ENCODE measurements around the gene COX7A2. TPM values are rescaled to one million over a fixed set of nuclear protein-coding genes. Genes with fewer than 3 reads are reported as not detected.

The COX7A2 gene
- total RNA-seq, 1 experiment from 2014 or later, result 524 TPM

DNA sequence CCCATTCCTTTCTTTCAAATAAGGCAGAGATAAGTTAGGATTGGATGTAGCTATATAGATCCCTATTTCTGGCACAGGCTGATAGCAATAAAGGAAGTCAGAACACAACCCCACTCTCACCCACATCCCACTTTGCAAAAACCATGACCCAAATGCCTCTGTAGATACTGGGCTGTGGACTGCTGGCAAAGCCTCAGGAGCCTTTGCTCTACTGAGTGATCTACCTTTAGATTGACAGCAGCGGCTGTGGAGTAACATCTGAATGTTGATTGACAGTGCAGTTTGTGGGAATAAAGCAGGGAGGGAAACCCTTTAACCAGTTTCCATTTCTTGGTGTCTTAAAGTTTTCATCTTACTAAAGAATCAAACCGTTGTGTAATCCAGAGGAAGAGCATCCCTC lies 47.7 kb upstream of the COX7A2 start:
- DNase-seq, result no peak
- Histone ChIP-seq H3K9me3 (ENCODE audit: insufficient read depth, low read depth) (no peaks in the 10 kb centered on the region), H3K4me1 (replicated peaks; ENCODE audit: insufficient read depth) (peaks cover 24% of the 10 kb centered on the region), H3K9me2 (ENCODE audit: insufficient read depth) (no peaks in the 10 kb centered on the region), H3K36me3 (ENCODE audit: low read depth) (no peaks in the 10 kb centered on the region), H4K20me1 (ENCODE audit: insufficient read depth) (no peaks in the 10 kb centered on the region), H3F3A (ENCODE audit: insufficient read depth, low read depth) (peaks cover 4% of the 10 kb centered on the region; the same call in 1 of the 2 replicates), H3K27ac (no peak overlapping the region), H3K79me2 (ENCODE audit: low read depth) (peaks cover 12% of the 10 kb centered on the region; the same call in 1 of the 2 replicates), H3K4me2 (no peak overlapping the region), H2AFZ (no peak overlapping the region), H3K27me3 (ENCODE audit: insufficient read depth, low read depth) (no peaks in the 10 kb centered on the region), H3K4me3 (no peak overlapping the region)
- TF ChIP-seq CTCF (conservative IDR thresholded peaks at IDR 0.05) (no peak), EZH2 (IDR thresholded peaks at IDR 0.05; ENCODE audit: low read depth) (no peak)
- POLR2A ChIA-PET (ENCODE audit: unreplicated experiment), result no interaction called here
- BruUV-seq (replicated peaks), result no TSS peak
- CTCF ChIA-PET, result no interaction called here
- intact Hi-C loops (cut with micrococcal nuclease; ENCODE audit: unreplicated experiment), result no loop called here

DNA sequence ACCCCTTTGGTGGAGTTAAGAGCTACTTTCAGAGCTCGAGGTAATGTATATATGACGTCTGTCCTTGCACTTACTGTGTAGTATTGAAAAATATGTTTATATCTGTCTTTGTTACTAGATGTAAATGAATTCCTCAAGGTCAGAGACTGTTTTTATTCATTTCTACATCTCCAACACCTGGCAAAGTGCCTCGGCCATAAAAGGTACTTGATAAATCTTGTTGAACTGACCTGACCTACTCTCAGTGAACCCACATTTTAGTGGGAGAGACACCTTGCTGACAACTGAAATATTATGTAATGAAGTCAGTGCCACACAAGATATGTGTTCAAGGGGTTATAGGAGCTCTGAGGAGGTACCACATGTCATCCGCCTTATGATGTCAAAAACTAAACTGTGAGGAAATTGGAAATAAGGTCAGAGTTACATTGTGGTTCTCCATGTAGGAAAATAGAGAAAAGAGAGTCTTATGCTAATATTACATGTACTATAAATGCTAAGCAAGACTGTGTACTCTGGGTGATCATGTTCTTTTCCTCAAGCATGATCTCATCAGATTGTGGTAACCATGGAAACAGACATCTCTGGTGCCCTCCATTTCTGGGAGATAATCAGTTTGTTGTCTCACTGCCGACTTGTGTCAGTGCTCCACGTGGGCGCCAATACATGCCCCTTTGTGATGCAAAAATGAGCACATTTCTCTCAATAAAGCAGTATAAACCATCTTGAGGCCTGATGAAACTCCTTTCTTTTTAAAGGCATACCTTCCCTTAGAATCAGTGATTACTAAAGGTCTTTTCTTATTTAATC lies 46.7 kb upstream of the COX7A2 start:
- Histone ChIP-seq H3K79me2 (ENCODE audit: low read depth) (peaks cover 14% of the 10 kb centered on the region; the same call in 1 of the 2 replicates), H3K9me3 (ENCODE audit: insufficient read depth, low read depth) (no peaks in the 10 kb centered on the region), H3K4me1 (replicated peaks; ENCODE audit: insufficient read depth) (peaks cover 27% of the 10 kb centered on the region), H3K36me3 (ENCODE audit: low read depth) (no peaks in the 10 kb centered on the region), H3K4me2 (no peak overlapping the region), H3F3A (ENCODE audit: insufficient read depth, low read depth) (peaks cover 7% of the 10 kb centered on the region), H3K4me3 (no peak overlapping the region), H3K27me3 (ENCODE audit: insufficient read depth, low read depth) (no peaks in the 10 kb centered on the region), H3K9me2 (ENCODE audit: insufficient read depth) (no peaks in the 10 kb centered on the region), H4K20me1 (ENCODE audit: insufficient read depth) (no peaks in the 10 kb centered on the region), H2AFZ (no peak overlapping the region), H3K27ac (no peak overlapping the region)
- ChIA-PET CTCF (no interaction called here), POLR2A (ENCODE audit: unreplicated experiment) (no interaction called here)
- intact Hi-C loops (cut with micrococcal nuclease; ENCODE audit: unreplicated experiment), result no loop called here
- BruUV-seq (replicated peaks), result no TSS peak
- TF ChIP-seq EZH2 (IDR thresholded peaks at IDR 0.05; ENCODE audit: low read depth) (no peak), CTCF (conservative IDR thresholded peaks at IDR 0.05) (no peak)
- DNase-seq, result no peak

DNA sequence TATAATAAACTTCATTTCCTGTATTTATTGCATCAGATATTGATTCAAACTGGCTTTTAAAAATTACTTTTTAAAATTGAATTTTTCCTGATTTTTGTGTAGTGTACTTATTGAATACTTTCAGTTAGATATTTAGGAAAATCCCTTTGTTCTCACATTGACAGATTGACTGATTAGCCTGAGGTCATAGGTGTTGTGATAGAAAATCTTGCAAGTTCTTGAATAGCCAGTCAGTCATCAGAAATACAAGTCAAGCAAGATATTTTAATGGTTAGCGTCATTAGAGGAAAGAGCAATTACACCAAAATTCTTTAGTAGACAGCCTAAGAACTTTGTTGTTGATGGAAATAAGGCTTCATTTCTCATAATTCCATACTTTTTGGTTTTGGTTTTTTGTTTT lies 44.4 kb upstream of the COX7A2 start:
- Histone ChIP-seq H3K4me1 (replicated peaks; ENCODE audit: insufficient read depth) (peaks cover 31% of the 10 kb centered on the region), H3K27me3 (ENCODE audit: insufficient read depth, low read depth) (no peaks in the 10 kb centered on the region), H3K36me3 (ENCODE audit: low read depth) (no peaks in the 10 kb centered on the region), H3K4me3 (no peak overlapping the region), H3K9me2 (ENCODE audit: insufficient read depth) (no peaks in the 10 kb centered on the region), H3K27ac (peak overlapping the region; percentile 40), H3K79me2 (ENCODE audit: low read depth) (peaks cover 29% of the 10 kb centered on the region), H3F3A (ENCODE audit: insufficient read depth, low read depth) (peaks cover 12% of the 10 kb centered on the region), H2AFZ (no peak overlapping the region), H4K20me1 (ENCODE audit: insufficient read depth) (no peaks in the 10 kb centered on the region), H3K9me3 (ENCODE audit: insufficient read depth, low read depth) (no peaks in the 10 kb centered on the region), H3K4me2 (peak overlapping the region; percentile 88)
- ChIA-PET CTCF (no interaction called here), POLR2A (ENCODE audit: unreplicated experiment) (no interaction called here)
- BruUV-seq (replicated peaks), result no TSS peak
- peak in 1 of 2 experiments; percentile 86 for DNase-seq
- TF ChIP-seq EZH2 (IDR thresholded peaks at IDR 0.05; ENCODE audit: low read depth), result no peak
- no peak for TF ChIP-seq CTCF (conservative IDR thresholded peaks at IDR 0.05)
- intact Hi-C loops (cut with micrococcal nuclease; ENCODE audit: unreplicated experiment), result loop anchor here (10.0 kb wide), 1 partner anchor 317 kb away; the partner anchor contains the start of gene SENP6
